Esophagus muscularis mucosa (tissue), 4 donors: ENCODE results near the gene TALDO1. TPM values are rescaled to one million over a fixed set of nuclear protein-coding genes. Genes with fewer than 3 reads are reported as not detected.

ENCODE experiments used
- DNase-seq: peaks from one replicate; pipeline ENCODE4 v3.0.0-alpha.2; 2017; ENCODE audit errors: extremely low spot score
- H3K27ac ChIP-seq, 4 donors: fragments of 200-600 bp; sonication (generic); replicated peaks in 1 of 4; 1 replicate in 3 of 4; 2 replicates in 1 of 4; pipeline ENCODE4 v1.5.1; 2016 to 2019; ENCODE audit warnings: mild to moderate bottlenecking in 1 of 4
- H3K27me3 ChIP-seq, 4 donors: fragments of 200-600 bp; sonication (generic); one replicate each; pipeline versions ENCODE4 v1.5.1 to v1.6.0; 2016 to 2019
- H3K36me3 ChIP-seq, 4 donors: fragments of 200-600 bp; sonication (generic); one replicate each; pipeline ENCODE4 v1.5.1; 2016 to 2019
- H3K4me1 ChIP-seq, 4 donors: fragments of 200-600 bp; sonication (generic); one replicate each; pipeline ENCODE4 v1.5.1; 2016 to 2019
- H3K4me3 ChIP-seq, 4 donors: fragments of 200-600 bp; sonication (generic); 1 replicate in 2 of 4; 2 replicates in 2 of 4; pipeline ENCODE4 v1.5.1; 2016 to 2019; ENCODE audit warnings: mild to moderate bottlenecking in 4 of 4, moderate library complexity in 1 of 4
- H3K9me3 ChIP-seq, 4 donors: fragments of 200-600 bp; sonication (generic); 1 replicate in 3 of 4; 2 replicates in 1 of 4; pipeline ENCODE4 v1.5.1; 2016 to 2019
- EP300 ChIP-seq: sonication (generic); formaldehyde crosslinking; IDR thresholded peaks from one replicate; pipeline ENCODE4 v1.6.1; 2017; ENCODE audit warnings: antibody characterized with exemption
- POLR2A ChIP-seq: fragments of 450-650 bp; IDR thresholded peaks from one replicate; pipeline ENCODE4 v1.6.1; 2017; ENCODE audit warnings: antibody characterized with exemption, moderate library complexity, mild to moderate bottlenecking, low read depth
- POLR2AphosphoS5 ChIP-seq, 2 donors: sonication (generic); formaldehyde crosslinking; IDR thresholded peaks; one replicate each; pipeline ENCODE4 v1.6.1; 2017; ENCODE audit warnings: antibody characterized with exemption in 2 of 2
- WGBS: methylation state at CpG from one replicate; pipeline ENCODE4 v1.1.5; 2018; 5-methylcytosine and 5-hydroxymethylcytosine counted together
- intact Hi-C: fragments of 100-400 bp; cut with DNase I; formaldehyde crosslinking; loops from one replicate; pipeline ENCODE4 v1.15.1; 2023
- total RNA-seq, 4 donors: library from RNA; depleted of rRNA; stranded (reverse); fragments of >200 nt; gene quantifications; one replicate each; pipeline versions ENCODE4 v1.1.0 to v1.2.1, GENCODE V29; 2016
- TF ChIP-seq, protein P1 (sequence below), 3 experiments: fragments of 200-600 bp in 2 of 3; fragments of 450-650 bp in 1 of 3; sonication (generic) in 2 of 3; IDR thresholded peaks; one replicate each; pipeline ENCODE4 v1.5.1; 2017 to 2019; ENCODE audit warnings: antibody characterized with exemption in 3 of 3, mild to moderate bottlenecking in 2 of 3, moderate library complexity in 1 of 3

TALDO1 gene
- total RNA-seq, 4 donors from 2014 or later, result 168 to 231 (median 186) TPM

DNA sequence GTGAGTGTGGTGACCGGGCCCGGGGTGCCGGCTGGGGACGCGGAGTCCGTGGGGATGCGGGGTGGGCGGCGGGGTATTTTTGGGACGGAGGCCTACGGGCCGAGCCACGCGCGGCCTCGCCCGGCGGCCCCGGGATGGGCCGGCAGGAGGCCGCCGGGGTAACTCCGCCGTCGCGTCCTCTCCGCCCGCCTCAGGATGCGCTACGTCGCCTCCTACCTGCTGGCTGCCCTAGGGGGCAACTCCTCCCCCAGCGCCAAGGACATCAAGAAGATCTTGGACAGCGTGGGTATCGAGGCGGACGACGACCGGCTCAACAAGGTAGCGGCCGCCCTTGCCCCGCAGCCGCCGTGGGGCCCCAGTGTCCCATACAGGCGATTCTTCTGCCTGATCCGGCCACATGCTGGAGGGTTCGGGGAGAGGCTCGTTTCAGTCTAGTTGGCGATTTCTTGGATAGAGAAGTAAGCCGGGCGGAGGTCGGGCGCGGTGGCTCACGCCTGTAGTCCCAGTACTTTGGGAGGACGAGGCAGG is 62.8 kb downstream of the TALDO1 start:
- Histone ChIP-seq H3K4me3 (peak overlapping the region; percentile 87 to 98 (median 90)), H3K9me3 (no peaks in the 10 kb centered on the region), H3K27ac (peak overlapping the region; percentile 89 to 99 (median 96)), H3K4me1 (peaks cover 31 to 51% (median 45%) of the 10 kb centered on the region in 4 donors), H3K27me3 (no peaks in the 10 kb centered on the region), H3K36me3 (peaks cover 24 to 41% (median 37%) of the 10 kb centered on the region in 4 donors)
- TF ChIP-seq, protein P1, sequence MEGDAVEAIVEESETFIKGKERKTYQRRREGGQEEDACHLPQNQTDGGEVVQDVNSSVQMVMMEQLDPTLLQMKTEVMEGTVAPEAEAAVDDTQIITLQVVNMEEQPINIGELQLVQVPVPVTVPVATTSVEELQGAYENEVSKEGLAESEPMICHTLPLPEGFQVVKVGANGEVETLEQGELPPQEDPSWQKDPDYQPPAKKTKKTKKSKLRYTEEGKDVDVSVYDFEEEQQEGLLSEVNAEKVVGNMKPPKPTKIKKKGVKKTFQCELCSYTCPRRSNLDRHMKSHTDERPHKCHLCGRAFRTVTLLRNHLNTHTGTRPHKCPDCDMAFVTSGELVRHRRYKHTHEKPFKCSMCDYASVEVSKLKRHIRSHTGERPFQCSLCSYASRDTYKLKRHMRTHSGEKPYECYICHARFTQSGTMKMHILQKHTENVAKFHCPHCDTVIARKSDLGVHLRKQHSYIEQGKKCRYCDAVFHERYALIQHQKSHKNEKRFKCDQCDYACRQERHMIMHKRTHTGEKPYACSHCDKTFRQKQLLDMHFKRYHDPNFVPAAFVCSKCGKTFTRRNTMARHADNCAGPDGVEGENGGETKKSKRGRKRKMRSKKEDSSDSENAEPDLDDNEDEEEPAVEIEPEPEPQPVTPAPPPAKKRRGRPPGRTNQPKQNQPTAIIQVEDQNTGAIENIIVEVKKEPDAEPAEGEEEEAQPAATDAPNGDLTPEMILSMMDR (IDR thresholded peaks at IDR 0.05), result peak in 2 of 3 experiments; percentile 7 to 10
- TF ChIP-seq POLR2A (no peak), POLR2AphosphoS5 (IDR thresholded peaks at IDR 0.05) (no peak), EP300 (no peak)
- under 1% methylated on average over 23 of the region's 55 CpGs for WGBS
- no peak for DNase-seq
- intact Hi-C loops, result no loop called here

- peak overlapping the region in 3 of 4 donors; percentile 6 to 99 (median 96) for H3K27ac ChIP-seq
- TF ChIP-seq, protein P1 (IDR thresholded peaks at IDR 0.05), result no peak
- TF ChIP-seq EP300 (no peak), POLR2A (no peak), POLR2AphosphoS5 (IDR thresholded peaks at IDR 0.05) (no peak)
- H3K4me3 ChIP-seq, result peak overlapping the region in 3 of 4 donors; percentile 87 to 98 (median 92)
- peaks cover 26 to 39% (median 35%) of the 10 kb centered on the region in 4 donors for H3K4me1 ChIP-seq
- H3K9me3 ChIP-seq, result no peaks in the 10 kb centered on the region
- intact Hi-C loops, result no loop called here
- DNase-seq, result no peak
- 74% methylated on average over 11 of the region's 14 CpGs for WGBS
- H3K27me3 ChIP-seq, result no peaks in the 10 kb centered on the region
- peaks cover 24 to 45% (median 40%) of the 10 kb centered on the region in 4 donors for H3K36me3 ChIP-seq
These were observed 64.4 kb downstream of the TALDO1 start for GRCh38 chr11:811446-812245.

DNA sequence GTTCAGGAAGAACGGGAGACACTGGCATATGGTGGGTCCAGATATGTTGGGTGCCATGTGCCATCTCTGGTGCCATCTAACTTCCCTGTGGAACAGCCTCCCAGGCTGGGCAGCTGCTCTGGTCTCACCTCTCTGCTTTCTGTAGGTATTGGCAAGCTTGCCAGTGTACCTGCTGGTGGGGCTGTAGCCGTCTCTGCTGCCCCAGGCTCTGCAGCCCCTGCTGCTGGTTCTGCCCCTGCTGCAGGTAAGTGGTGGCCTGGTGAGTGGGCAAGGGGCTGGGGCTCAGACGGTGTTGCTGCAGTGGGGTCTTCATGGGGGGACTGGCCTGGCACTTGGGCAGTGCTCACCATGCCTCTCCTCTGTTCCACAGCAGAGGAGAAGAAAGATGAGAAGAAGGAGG is 65.1 kb downstream of the TALDO1 start:
- no peak for DNase-seq
- Histone ChIP-seq H3K27ac (no peak overlapping the region), H3K4me1 (peaks cover 26 to 39% (median 35%) of the 10 kb centered on the region in 4 donors), H3K9me3 (no peaks in the 10 kb centered on the region), H3K36me3 (peaks cover 24 to 45% (median 40%) of the 10 kb centered on the region in 4 donors), H3K27me3 (no peaks in the 10 kb centered on the region), H3K4me3 (no peak overlapping the region)
- intact Hi-C loops, result no loop called here
- 78% methylated on average over 2 of the region's 3 CpGs for WGBS
- TF ChIP-seq EP300 (no peak), POLR2AphosphoS5 (IDR thresholded peaks at IDR 0.05) (no peak), POLR2A (no peak)
- TF ChIP-seq, protein P1 (IDR thresholded peaks at IDR 0.05), result no peak

- Histone ChIP-seq H3K4me1 (peaks cover 22 to 34% (median 33%) of the 10 kb centered on the region in 4 donors), H3K27ac (no peak overlapping the region), H3K36me3 (peaks cover 24 to 45% (median 40%) of the 10 kb centered on the region in 4 donors), H3K4me3 (no peak overlapping the region), H3K27me3 (no peaks in the 10 kb centered on the region), H3K9me3 (no peaks in the 10 kb centered on the region)
- 97% methylated on average over 6 of the region's 6 CpGs for WGBS
- no peak for DNase-seq
- intact Hi-C loops, result no loop called here
- TF ChIP-seq POLR2A (no peak), EP300 (no peak), POLR2AphosphoS5 (IDR thresholded peaks at IDR 0.05) (no peak)
- TF ChIP-seq, protein P1 (IDR thresholded peaks at IDR 0.05), result no peak
These were observed 65.8 kb downstream of the TALDO1 start for GRCh38 chr11:813072-813455.
